Common myeloid progenitor, CD34-positive (primary cell): ENCODE data around the gene P2RX6.
"Not testable (repeated sequence)": the region's sequence is repeated elsewhere in the genome, so short reads cannot be mapped to it uniquely, and the experiment has no call there.

Experiments
- CTCF ChIA-PET: fragments of 350-600 bp; sonication (Branson Sonifier 250); formaldehyde crosslinking; loops from one replicate; lab custom pipeline; 2021; ENCODE audit warnings: antibody characterized with exemption; lab: Charles Lee
- POLR2A ChIA-PET: fragments of 350-600 bp; sonication (Branson Sonifier 250); formaldehyde crosslinking; loops from one replicate; lab custom pipeline; 2021; ENCODE audit warnings: antibody characterized with exemption; lab: Charles Lee
- DNase-seq, 3 donors: peaks; one replicate each; pipeline versions ENCODE4 v3.0.0 to v3.0.0-alpha.2; 2013
- H3K27ac ChIP-seq, 2 experiments: 1 replicate in 1 of 2; 2 replicates in 1 of 2; pipeline ENCODE4 v1.7.0; 2013; ENCODE audit warnings: inconsistent platforms in 2 of 2, low read length in 2 of 2, mild to moderate bottlenecking in 2 of 2, low read depth in 1 of 2, moderate library complexity in 1 of 2; ENCODE audit not compliant: severe bottlenecking in 2 of 2, insufficient read depth in 1 of 2, poor library complexity in 1 of 2
- H3K27me3 ChIP-seq, 5 experiments: replicated peaks in 2 of 5; 1 replicate in 3 of 5; 2 replicates in 2 of 5; pipeline versions ENCODE4 v1.6.1 to v1.7.0; 2013; ENCODE audit warnings: low read length in 4 of 5, mild to moderate bottlenecking in 2 of 5, moderate library complexity in 2 of 5, inconsistent platforms in 1 of 5; ENCODE audit not compliant: insufficient read depth in 5 of 5, control insufficient read depth in 4 of 5
- H3K36me3 ChIP-seq, 4 experiments: 1 replicate in 2 of 4; 2 replicates in 2 of 4; pipeline versions ENCODE4 v1.6.1 to v1.7.0; 2013; ENCODE audit warnings: low read length in 3 of 4, control low read depth in 1 of 4, mild to moderate bottlenecking in 1 of 4; ENCODE audit not compliant: control insufficient read depth in 4 of 4, insufficient read depth in 4 of 4
- H3K4me1 ChIP-seq, 4 experiments: 1 replicate in 3 of 4; 2 replicates in 1 of 4; pipeline versions ENCODE4 v1.6.1 to v1.7.1; 2013; ENCODE audit warnings: low read length in 3 of 4, mild to moderate bottlenecking in 3 of 4, control low read depth in 1 of 4, inconsistent platforms in 1 of 4, moderate library complexity in 1 of 4; ENCODE audit not compliant: control insufficient read depth in 4 of 4, insufficient read depth in 4 of 4; ENCODE audit errors: control extremely low read depth in 1 of 4
- H3K4me3 ChIP-seq, 7 experiments: 1 replicate in 4 of 7; 2 replicates in 3 of 7; pipeline versions ENCODE4 v1.5.1 to v1.7.0; 2013; ENCODE audit warnings: mild to moderate bottlenecking in 7 of 7, low read length in 6 of 7, moderate library complexity in 6 of 7, inconsistent platforms in 2 of 7, low read depth in 2 of 7, control low read depth in 1 of 7; ENCODE audit not compliant: insufficient read depth in 4 of 7, control insufficient read depth in 1 of 7; ENCODE audit errors: extremely low read depth in 1 of 7
- H3K9me3 ChIP-seq, 5 experiments: 1 replicate in 4 of 5; 2 replicates in 1 of 5; pipeline versions ENCODE4 v1.6.1 to v1.7.1; 2013; ENCODE audit warnings: low read length in 4 of 5, mild to moderate bottlenecking in 2 of 5, inconsistent platforms in 1 of 5, low read depth in 1 of 5, moderate library complexity in 1 of 5; ENCODE audit not compliant: control insufficient read depth in 4 of 5, insufficient read depth in 2 of 5; ENCODE audit errors: control extremely low read depth in 1 of 5
- WGBS: methylation state at CpG from one replicate; pipeline ENCODE4 v1.1.5; 2013; ENCODE audit not compliant: insufficient coverage; 5-methylcytosine and 5-hydroxymethylcytosine counted together

The P2RX6 gene

DNA sequence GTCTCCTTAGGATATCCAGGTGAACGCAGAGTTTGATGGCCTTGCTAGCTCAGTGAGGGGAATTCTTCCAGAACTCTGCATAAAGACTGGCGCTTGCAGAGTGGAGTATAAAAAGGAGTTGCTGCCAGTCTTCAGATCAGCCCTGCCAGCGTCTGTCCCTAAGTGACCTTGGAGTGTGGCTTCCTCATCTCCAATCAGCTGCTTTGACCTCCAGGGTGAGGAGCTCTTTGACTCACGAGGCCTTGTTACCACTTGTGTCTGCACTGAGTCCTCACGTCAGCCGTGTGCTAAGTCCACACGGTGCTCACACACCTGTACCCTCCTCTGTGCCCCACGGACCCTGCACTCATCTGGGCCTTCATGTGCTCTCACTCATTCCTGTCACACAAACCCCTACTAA, 45.4 kb downstream of the P2RX6 start:
- H3K27me3 ChIP-seq, DNase-seq, H3K27ac ChIP-seq, H3K4me3 ChIP-seq, H3K36me3 ChIP-seq, CTCF ChIA-PET, H3K9me3 ChIP-seq, POLR2A ChIA-PET: not testable (repeated sequence)
- peaks cover 0 to 15% (median 13%) of the 10 kb centered on the region in 4 experiments for H3K4me1 ChIP-seq
- no CpG with 5 or more reads among the region's 8 CpGs for WGBS

- POLR2A ChIA-PET = not testable (repeated sequence)
Measured at GRCh38 chr22:21061660-21062321, 46.8 kb downstream of the P2RX6 start.

GRCh38 chr22:21064425-21064824, 49.5 kb downstream of the P2RX6 start:
- CTCF ChIA-PET, DNase-seq, H3K27me3 ChIP-seq, H3K4me1 ChIP-seq, H3K27ac ChIP-seq, H3K9me3 ChIP-seq, POLR2A ChIA-PET, H3K4me3 ChIP-seq, H3K36me3 ChIP-seq: not testable (repeated sequence)
- WGBS = 89% methylated on average over 11 of the region's 11 CpGs

More at GRCh38 chr22:21061660-21062321, 46.8 kb downstream of the P2RX6 start:
- DNase-seq, H3K4me1 ChIP-seq, H3K27me3 ChIP-seq, H3K36me3 ChIP-seq, H3K9me3 ChIP-seq, H3K4me3 ChIP-seq, H3K27ac ChIP-seq, CTCF ChIA-PET: not testable (repeated sequence)
- 99% methylated on average over 10 of the region's 18 CpGs for WGBS

DNA sequence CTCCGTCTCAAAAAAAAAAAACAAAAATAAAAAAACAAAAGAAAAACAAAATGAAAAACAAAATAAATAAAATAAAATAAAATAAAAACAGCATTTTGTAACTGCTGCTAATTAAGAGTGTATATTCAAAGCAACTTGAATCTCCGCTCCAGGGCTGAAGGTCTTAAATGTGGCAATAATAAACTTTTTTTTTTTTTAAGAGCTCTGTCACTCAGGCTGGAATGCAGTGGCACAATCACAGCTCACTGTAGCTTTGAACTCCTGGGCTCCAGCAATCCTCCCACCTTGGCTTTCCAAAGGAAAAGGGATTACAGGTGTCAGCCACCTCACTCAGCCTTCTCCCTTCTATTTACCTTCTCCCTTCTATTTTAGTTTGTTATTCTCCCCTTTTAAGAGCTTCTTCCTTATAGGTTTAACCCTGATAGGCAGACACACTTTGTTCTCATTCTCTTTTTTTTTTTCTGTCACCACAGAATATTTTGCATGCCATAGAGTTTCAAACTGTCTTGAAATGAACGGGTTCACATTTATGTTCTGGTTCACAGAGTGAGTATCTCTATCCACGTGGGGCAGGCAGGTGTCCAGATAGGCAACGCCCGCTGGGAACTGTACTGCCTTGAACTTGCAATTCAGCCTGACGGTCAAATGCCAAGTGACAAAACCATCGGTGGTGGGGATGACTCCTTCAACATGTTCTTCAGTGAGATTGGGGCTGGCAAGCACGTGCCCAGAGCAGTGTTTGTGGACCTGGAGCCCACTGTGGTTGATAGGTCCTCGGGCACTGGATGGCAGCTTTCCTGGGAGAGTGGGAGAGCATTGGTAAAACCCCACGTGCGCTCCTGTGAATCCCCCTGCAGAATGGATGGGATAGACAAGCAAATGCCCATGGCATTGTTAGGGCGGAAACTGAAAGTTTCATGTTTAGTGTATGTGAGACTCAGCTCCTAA, 50.2 kb downstream of the P2RX6 start:
- no peak overlapping the region for H3K4me3 ChIP-seq
- no peak for DNase-seq
- no peaks in the 10 kb centered on the region for H3K36me3 ChIP-seq
- H3K9me3 ChIP-seq = no peaks in the 10 kb centered on the region
- ChIA-PET CTCF (interaction anchor here (1.4 kb wide), 1 partner anchor 18 kb away, joined by 3 read pairs; no protein-coding TSS in a partner anchor), POLR2A (interaction anchor here (0.7 kb wide), 1 partner anchor 45 kb away, joined by 3 read pairs; no protein-coding TSS in a partner anchor)
- no peaks in the 10 kb centered on the region for H3K4me1 ChIP-seq
- H3K27me3 ChIP-seq = peaks cover 0 to 6% (median 3%) of the 10 kb centered on the region in 5 experiments
- no peak overlapping the region for H3K27ac ChIP-seq
- 77% methylated on average over 10 of the region's 13 CpGs for WGBS

- Histone ChIP-seq H3K9me3 (peaks cover 0 to 3% (median 0%) of the 10 kb centered on the region in 5 experiments), H3K36me3 (no peaks in the 10 kb centered on the region), H3K27me3 (peaks cover 0 to 12% (median 3%) of the 10 kb centered on the region in 5 experiments), H3K4me3 (no peak overlapping the region), H3K4me1 (no peaks in the 10 kb centered on the region), H3K27ac (no peak overlapping the region)
- WGBS = 94% methylated on average over 27 of the region's 28 CpGs
- POLR2A ChIA-PET = no interaction called here
- CTCF ChIA-PET = no interaction called here
- DNase-seq = no peak
Measured at GRCh38 chr22:21067075-21067900, 52.3 kb downstream of the P2RX6 start.

DNA sequence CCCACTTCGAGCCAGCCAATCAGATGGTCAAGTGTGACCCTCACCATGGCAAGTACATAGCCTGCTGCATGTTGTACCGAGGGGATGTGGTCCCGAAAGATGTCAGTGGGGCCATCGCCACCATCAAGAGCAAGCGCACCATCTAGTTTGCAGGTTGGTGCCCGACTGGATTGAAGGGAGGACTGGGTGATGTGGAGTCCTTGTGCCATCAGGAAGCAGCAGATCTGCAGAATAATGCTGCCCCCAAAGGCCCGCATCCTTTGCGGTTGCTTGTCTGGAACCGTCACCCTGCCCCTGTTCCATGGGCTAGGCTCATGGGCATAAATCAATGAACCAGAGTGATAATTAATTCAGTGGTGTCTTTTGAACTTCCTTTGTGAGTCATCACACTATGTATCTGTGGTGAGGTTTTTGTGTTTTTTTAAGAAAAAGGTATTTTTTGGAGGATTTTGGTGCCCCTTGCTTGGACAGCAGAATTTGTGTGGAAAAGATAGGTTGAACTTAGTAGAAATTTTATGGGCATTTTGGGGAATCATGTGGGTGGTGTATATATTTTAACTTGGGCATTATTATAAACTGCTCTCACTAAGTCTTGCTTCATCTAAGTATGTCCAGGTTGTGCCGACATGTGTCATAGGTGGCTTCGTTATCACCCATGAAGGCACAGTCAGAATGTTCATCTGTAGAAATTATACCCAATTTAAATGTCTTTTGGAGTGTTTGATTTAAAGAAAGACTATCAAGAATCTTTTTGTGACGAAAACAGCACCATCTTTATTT, 53.1 kb downstream of the P2RX6 start:
- no peak for DNase-seq
- ChIA-PET CTCF (no interaction called here), POLR2A (no interaction called here)
- Histone ChIP-seq H3K36me3 (no peaks in the 10 kb centered on the region), H3K4me3 (no peak overlapping the region), H3K27me3 (peaks cover 0 to 12% (median 3%) of the 10 kb centered on the region in 5 experiments), H3K9me3 (peaks cover 0 to 3% (median 0%) of the 10 kb centered on the region in 5 experiments), H3K4me1 (no peaks in the 10 kb centered on the region), H3K27ac (no peak overlapping the region)
- 90% methylated on average over 10 of the region's 12 CpGs for WGBS
